AG09319 (cell line): ENCODE measurements around the gene LCN12.

Source experiments
- DNase-seq: peaks from one replicate; pipeline ENCODE4 v3.0.0-alpha.2; 2010; ENCODE audit warnings: low read depth; ENCODE audit errors: extremely low read depth
- CTCF ChIP-seq: IDR thresholded peaks from 2 replicates; pipeline ENCODE4 v1.5.1; 2011; ENCODE audit warnings: low read depth, mild to moderate bottlenecking, inconsistent platforms, low read length, moderate library complexity

Gene LCN12

GRCh38 chr9:136957461-136957860 is 5.4 kb downstream of the LCN12 start:
- TF ChIP-seq CTCF, result no peak

GRCh38 chr9:136957901-136958300 is 5.8 kb downstream of the LCN12 start:
- DNase-seq, result no peak
- no peak for TF ChIP-seq CTCF

More at GRCh38 chr9:136957461-136957860, 5.4 kb downstream of the LCN12 start:
- DNase-seq, result no peak

GRCh38 chr9:136958473-136958872 is 6.4 kb downstream of the LCN12 start:
- TF ChIP-seq CTCF, result no peak
- DNase-seq, result no peak

GRCh38 chr9:136958898-136959850 is 7.1 kb downstream of the LCN12 start:
- TF ChIP-seq CTCF, result no peak
- no peak for DNase-seq

GRCh38 chr9:136960212-136960937 is 8.3 kb downstream of the LCN12 start:
- TF ChIP-seq CTCF, result no peak
- DNase-seq, result no peak

- DNase-seq, result no peak
- no peak for TF ChIP-seq CTCF
Measured at GRCh38 chr9:136960938-136961275, 8.8 kb downstream of the LCN12 start.
